Naive B cell (primary cell): Measurements from ENCODE around the gene LKAAEAR1. TPM values are rescaled to one million over a fixed set of nuclear protein-coding genes. Genes with fewer than 3 reads are reported as not detected.

ENCODE experiments used
- ATAC-seq, 2 donors: fragments of 150-1000 bp; cut with Tn5 transposase; 2 replicates each; pipeline ENCODE4 v1.10.0; 2021; ENCODE audit warnings: low read depth in 2 of 2, mild to moderate bottlenecking in 2 of 2, moderate library complexity in 2 of 2
- DNase-seq: peaks from one replicate; pipeline ENCODE4 v3.0.0; 2022
- H3K27ac Mint-ChIP-seq, 6 donors: one replicate each; pipeline ENCODE4 v1.8.0; 2020 to 2022; ENCODE audit warnings: mild to moderate bottlenecking in 6 of 6, mixed read lengths in 6 of 6, moderate library complexity in 5 of 6, inconsistent platforms in 2 of 6
- H3K27me3 Mint-ChIP-seq, 3 donors: one replicate each; pipeline ENCODE4 v1.8.0; 2021 to 2022; ENCODE audit warnings: mixed read lengths in 3 of 3, mild to moderate bottlenecking in 1 of 3
- H3K36me3 Mint-ChIP-seq, 2 donors: one replicate each; pipeline ENCODE4 v1.8.0; 2020 to 2022; ENCODE audit warnings: mixed read lengths in 2 of 2, inconsistent platforms in 1 of 2, mild to moderate bottlenecking in 1 of 2
- H3K4me1 Mint-ChIP-seq, 3 donors: one replicate each; pipeline ENCODE4 v1.8.0; 2020 to 2022; ENCODE audit warnings: mixed read lengths in 3 of 3, inconsistent platforms in 1 of 3, mild to moderate bottlenecking in 1 of 3, moderate library complexity in 1 of 3
- H3K4me3 Mint-ChIP-seq, 8 donors: one replicate each; pipeline ENCODE4 v1.8.0; 2020 to 2022; ENCODE audit warnings: mild to moderate bottlenecking in 8 of 8, mixed read lengths in 8 of 8, moderate library complexity in 8 of 8, inconsistent platforms in 2 of 8
- H3K9me3 Mint-ChIP-seq, 7 donors: one replicate each; pipeline ENCODE4 v1.8.0; 2020 to 2022; ENCODE audit warnings: mixed read lengths in 7 of 7, mild to moderate bottlenecking in 5 of 7, inconsistent platforms in 2 of 7, moderate library complexity in 1 of 7
- polyA plus RNA-seq, 6 donors: library from polyadenylated mRNA; unstranded; fragments of 300-500 nt; fragmentation: Illumina TruSeq; gene quantifications; one replicate each; pipeline ENCODE4 v1.2.3, GENCODE V29; 2021; ENCODE audit warnings: low read depth in 6 of 6

The LKAAEAR1 gene
- polyA plus RNA-seq, 6 donors from 2014 or later, result 0.47 TPM; not detected in 5

- H3K4me1 Mint-ChIP-seq, result peaks cover 8 to 44% (median 21%) of the 10 kb centered on the region in 3 donors
- H3K36me3 Mint-ChIP-seq, result no peaks in the 10 kb centered on the region
- H3K27ac Mint-ChIP-seq, result peak overlapping the region in 1 of 6 donors; percentile 32
- ATAC-seq, result no peak
- no peak for DNase-seq
- no peaks in the 10 kb centered on the region for H3K9me3 Mint-ChIP-seq
- H3K4me3 Mint-ChIP-seq, result peak overlapping the region; percentile 47 to 88 (median 76)
- H3K27me3 Mint-ChIP-seq, result peaks cover 17 to 38% (median 29%) of the 10 kb centered on the region in 3 donors
Measured at GRCh38 chr20:64041040-64041780, 43.0 kb downstream of the LKAAEAR1 start.

DNA sequence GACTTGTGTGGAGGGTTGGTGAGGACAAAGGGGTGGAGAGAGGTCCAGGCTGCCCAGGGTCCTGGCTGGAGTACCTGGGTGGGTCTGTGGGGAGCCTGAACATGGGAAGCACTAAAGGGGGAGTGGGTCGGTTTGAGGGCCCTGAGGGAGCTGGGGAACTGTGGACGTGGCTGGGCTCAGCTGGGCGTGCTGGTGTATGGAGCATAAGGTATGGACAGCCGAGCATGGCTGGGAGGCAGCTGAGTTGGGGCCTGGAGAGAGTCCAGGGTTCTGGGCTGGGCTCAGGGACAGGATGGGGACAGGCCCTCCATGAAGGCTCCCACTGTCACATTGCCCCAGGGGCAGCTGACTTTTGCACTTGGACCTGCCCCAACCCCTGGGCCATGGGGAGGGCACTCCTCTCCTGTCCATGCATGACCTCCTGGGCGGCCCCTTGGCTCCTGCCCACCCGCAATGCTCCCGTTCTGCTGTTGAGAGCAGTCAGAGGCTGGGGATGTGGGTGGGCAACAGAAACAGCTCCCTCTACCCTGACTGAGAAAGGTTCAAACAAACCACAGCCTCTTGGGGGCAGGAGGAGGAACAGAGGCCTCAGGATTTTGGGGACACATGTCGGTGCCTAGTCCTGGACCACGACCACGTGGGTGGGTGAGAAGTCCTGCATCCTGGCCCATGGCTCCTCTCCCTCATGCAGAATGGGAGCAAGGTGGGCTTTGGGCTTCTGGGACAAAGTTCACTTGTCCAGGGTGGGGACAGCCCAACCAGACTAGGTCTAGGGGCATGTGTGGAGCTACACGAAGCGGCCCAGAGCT, 43.8 kb downstream of the LKAAEAR1 start:
- no peaks in the 10 kb centered on the region for H3K9me3 Mint-ChIP-seq
- H3K27ac Mint-ChIP-seq, result no peak overlapping the region
- peak overlapping the region in 6 of 8 donors; percentile 50 to 89 (median 73) for H3K4me3 Mint-ChIP-seq
- peaks cover 11 to 30% (median 21%) of the 10 kb centered on the region in 3 donors for H3K27me3 Mint-ChIP-seq
- ATAC-seq (no peak), DNase-seq (no peak)
- H3K36me3 Mint-ChIP-seq, result no peaks in the 10 kb centered on the region
- H3K4me1 Mint-ChIP-seq, result peaks cover 8 to 44% (median 21%) of the 10 kb centered on the region in 3 donors

- Mint-ChIP-seq H3K9me3 (no peaks in the 10 kb centered on the region), H3K27me3 (peaks cover 9 to 22% (median 12%) of the 10 kb centered on the region in 3 donors), H3K4me3 (peak overlapping the region; percentile 49 to 89 (median 78)), H3K4me1 (peaks cover 8 to 42% (median 19%) of the 10 kb centered on the region in 3 donors), H3K27ac (peak overlapping the region in 2 of 6 donors; percentile 24 to 69), H3K36me3 (no peaks in the 10 kb centered on the region)
- DNase-seq, result no peak
- no peak for ATAC-seq
Measured at GRCh38 chr20:64039293-64040160, 44.7 kb downstream of the LKAAEAR1 start.

- ATAC-seq (peak; percentile 85), DNase-seq (peak; percentile 77)
- H3K27me3 Mint-ChIP-seq, result peaks cover 3 to 19% (median 8%) of the 10 kb centered on the region in 3 donors
- H3K36me3 Mint-ChIP-seq, result no peaks in the 10 kb centered on the region
- no peaks in the 10 kb centered on the region for H3K9me3 Mint-ChIP-seq
- H3K4me3 Mint-ChIP-seq, result peak overlapping the region in 7 of 8 donors; percentile 45 to 84 (median 76)
- H3K4me1 Mint-ChIP-seq, result peaks cover 8 to 34% (median 17%) of the 10 kb centered on the region in 3 donors
- peak overlapping the region in 3 of 6 donors; percentile 20 to 69 (median 24) for H3K27ac Mint-ChIP-seq
Measured at GRCh38 chr20:64038565-64039292, 45.5 kb downstream of the LKAAEAR1 start.

- DNase-seq (no peak), ATAC-seq (peak; percentile 19 to 20)
- Mint-ChIP-seq H3K27me3 (peaks cover 0 to 19% (median 8%) of the 10 kb centered on the region in 3 donors), H3K36me3 (no peaks in the 10 kb centered on the region), H3K4me3 (peak overlapping the region in 6 of 8 donors; percentile 30 to 78 (median 52)), H3K4me1 (peaks cover 8 to 32% (median 14%) of the 10 kb centered on the region in 3 donors), H3K27ac (no peak overlapping the region), H3K9me3 (no peaks in the 10 kb centered on the region)
Measured at GRCh38 chr20:64038224-64038564, 46.0 kb downstream of the LKAAEAR1 start.

DNA sequence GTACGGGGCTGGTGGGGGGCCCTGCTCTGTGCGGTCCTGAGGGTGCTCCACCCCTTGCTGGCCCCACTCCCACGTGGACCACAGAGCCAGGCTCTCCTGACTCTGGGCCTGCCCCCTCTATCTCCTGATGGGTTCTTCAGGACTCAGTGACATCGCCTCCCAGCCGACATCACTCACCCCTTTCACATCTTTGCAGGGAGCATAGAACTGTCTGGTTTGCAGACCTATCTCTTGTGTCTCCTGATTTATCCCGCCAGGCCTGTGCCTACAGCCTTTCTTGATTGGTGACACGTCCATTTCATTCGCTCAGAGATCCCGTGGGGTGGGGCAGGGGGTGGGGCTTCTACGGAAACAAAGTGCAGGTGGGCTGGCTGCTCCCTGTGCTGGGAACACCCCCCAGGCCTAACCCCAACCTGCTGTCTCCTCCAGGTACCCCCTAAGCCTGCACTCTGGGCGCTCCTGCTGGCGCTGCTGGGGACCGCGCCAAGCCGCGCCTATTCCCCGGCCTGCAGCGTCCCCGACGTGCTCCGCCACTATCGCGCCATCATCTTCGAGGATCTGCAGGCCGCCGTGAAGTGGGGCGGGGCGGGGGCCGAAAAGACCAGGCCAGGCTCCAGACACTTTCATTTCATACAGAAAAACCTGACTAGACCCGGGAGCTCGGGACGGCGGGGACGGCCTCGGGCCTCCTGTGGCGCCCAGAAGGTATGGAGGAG, 46.5 kb downstream of the LKAAEAR1 start:
- Mint-ChIP-seq H3K27me3 (peaks cover 0 to 19% (median 8%) of the 10 kb centered on the region in 3 donors), H3K4me3 (peak overlapping the region; percentile 45 to 78 (median 64)), H3K27ac (peak overlapping the region in 2 of 6 donors; percentile 24 to 54), H3K9me3 (no peaks in the 10 kb centered on the region), H3K36me3 (no peaks in the 10 kb centered on the region), H3K4me1 (peaks cover 8 to 32% (median 14%) of the 10 kb centered on the region in 3 donors)
- no peak for ATAC-seq
- no peak for DNase-seq

GRCh38 chr20:64037199-64037497, 47.0 kb downstream of the LKAAEAR1 start:
- Mint-ChIP-seq H3K36me3 (no peaks in the 10 kb centered on the region), H3K27me3 (peaks cover 0 to 19% (median 8%) of the 10 kb centered on the region in 3 donors), H3K4me1 (peaks cover 8 to 29% (median 14%) of the 10 kb centered on the region in 3 donors), H3K9me3 (no peaks in the 10 kb centered on the region), H3K27ac (peak overlapping the region in 1 of 6 donors; percentile 36), H3K4me3 (peak overlapping the region in 5 of 8 donors; percentile 30 to 76 (median 60))
- DNase-seq, result no peak
- no peak for ATAC-seq

DNA sequence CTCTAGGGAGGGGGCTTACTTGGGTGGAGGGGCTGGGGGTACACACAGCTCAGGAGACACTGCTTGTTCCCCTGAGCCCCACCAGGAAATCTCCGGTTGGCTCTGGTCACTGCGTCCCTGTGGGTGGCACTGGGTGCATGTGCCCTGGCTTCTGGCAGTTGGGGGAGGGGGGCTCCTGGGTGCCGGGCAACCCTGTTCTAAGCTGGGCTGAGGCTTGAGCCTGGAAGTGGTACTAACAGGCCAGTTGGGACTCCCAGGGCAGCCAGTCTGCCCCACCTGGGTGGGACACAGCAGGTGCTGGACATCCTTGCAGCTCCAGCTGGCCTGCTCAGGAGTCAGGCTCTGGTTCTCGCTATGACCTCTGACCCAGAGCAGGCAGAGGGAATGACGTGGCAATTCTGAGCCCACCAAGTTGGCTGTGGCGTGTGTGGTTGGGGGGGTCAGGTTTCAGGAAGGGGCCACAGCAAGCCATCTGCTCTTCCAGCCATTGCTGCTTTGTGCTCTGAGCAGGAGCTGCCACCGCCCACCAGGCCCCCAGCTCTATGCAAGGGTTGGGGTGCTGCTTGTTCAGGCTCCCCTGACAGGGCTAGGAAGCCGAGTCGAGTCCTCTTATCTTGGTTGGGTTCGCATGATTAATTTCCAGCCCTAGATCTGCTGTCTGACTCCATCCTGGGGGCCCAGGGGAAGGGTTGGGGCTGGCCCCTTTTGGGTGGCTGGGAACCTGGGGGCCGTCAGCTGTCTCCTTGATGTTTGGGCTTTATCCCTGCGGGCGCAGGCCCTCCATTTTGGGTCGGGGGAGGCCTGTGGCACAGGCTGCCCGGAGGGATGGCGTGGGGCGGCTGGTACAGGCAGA, 47.6 kb downstream of the LKAAEAR1 start:
- H3K27ac Mint-ChIP-seq, result no peak overlapping the region
- no peaks in the 10 kb centered on the region for H3K36me3 Mint-ChIP-seq
- peaks cover 0 to 19% (median 8%) of the 10 kb centered on the region in 3 donors for H3K27me3 Mint-ChIP-seq
- no peaks in the 10 kb centered on the region for H3K9me3 Mint-ChIP-seq
- ATAC-seq, result no peak
- H3K4me3 Mint-ChIP-seq, result peak overlapping the region in 3 of 8 donors; percentile 30 to 76 (median 35)
- no peak for DNase-seq
- H3K4me1 Mint-ChIP-seq, result peaks cover 8 to 24% (median 14%) of the 10 kb centered on the region in 3 donors

DNA sequence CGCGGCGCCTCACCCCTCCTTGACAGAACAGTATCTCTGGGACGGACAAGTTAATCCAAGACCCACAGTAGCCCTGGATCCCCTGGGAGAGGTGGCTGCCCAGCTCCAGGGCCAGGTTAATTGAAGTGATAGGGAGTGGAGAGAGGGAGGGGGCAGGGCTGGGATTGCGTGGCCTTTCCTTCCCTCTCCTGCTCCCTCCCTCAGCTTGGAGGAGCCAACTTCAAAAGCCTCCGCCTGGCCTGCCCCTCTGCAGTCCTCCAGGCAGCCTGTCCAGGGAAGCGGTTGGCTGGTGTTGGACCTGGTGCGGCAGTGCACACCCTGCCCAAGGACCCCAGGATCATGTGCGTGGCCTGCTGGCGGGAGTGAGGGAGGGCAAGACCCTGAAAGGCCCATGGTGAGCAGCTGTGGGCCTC, 48.3 kb downstream of the LKAAEAR1 start, which contains the start of gene C20orf204:
Gene C20orf204, plus strand, starts transcription at position 250 of the 413 bp plus-strand sequence. Its CDS starts 142 bp downstream, at position 392.
- DNase-seq (no peak), ATAC-seq (no peak)
- Mint-ChIP-seq H3K27me3 (peaks cover 0 to 19% (median 8%) of the 10 kb centered on the region in 3 donors), H3K4me1 (peaks cover 6 to 21% (median 11%) of the 10 kb centered on the region in 3 donors), H3K27ac (no peak within 1 kb of the TSS), H3K36me3 (no peaks in the 10 kb centered on the region), H3K9me3 (no peaks in the 10 kb centered on the region), H3K4me3 (peak within 1 kb of the TSS in 6 of 8 donors; percentile 30 to 76 (median 48))

- Mint-ChIP-seq H3K4me1 (peaks cover 5 to 18% (median 10%) of the 10 kb centered on the region in 3 donors), H3K9me3 (no peaks in the 10 kb centered on the region), H3K27ac (peak overlapping the region in 1 of 6 donors; percentile 21), H3K4me3 (peak overlapping the region in 3 of 8 donors; percentile 42 to 56 (median 54)), H3K36me3 (peaks cover 0 to 4% of the 10 kb centered on the region in 2 donors), H3K27me3 (peaks cover 0 to 19% (median 6%) of the 10 kb centered on the region in 3 donors)
- ATAC-seq (no peak), DNase-seq (no peak)
Measured at GRCh38 chr20:64035066-64035932, 48.9 kb downstream of the LKAAEAR1 start.
